Hepatocyte (in vitro differentiated cells): ENCODE results near the gene CEP70.

ENCODE experiments used
- EZH2 ChIP-seq: fragments of 200-600 bp; sonication (generic); IDR thresholded peaks from 2 replicates; pipeline ENCODE4 v1.6.1; 2016; ENCODE audit warnings: antibody characterized with exemption, mild to moderate bottlenecking, borderline replicate concordance
- EZH2phosphoT487 ChIP-seq: fragments of 200-600 bp; sonication (generic); IDR thresholded peaks from one replicate; pipeline ENCODE4 v1.6.1; 2018; ENCODE audit warnings: antibody characterized with exemption, mild to moderate bottlenecking, low read depth, moderate library complexity; ENCODE audit not compliant: unreplicated experiment, severe bottlenecking
- TF ChIP-seq, protein P1 (sequence below): fragments of 200-600 bp; sonication (generic); IDR thresholded peaks from 2 replicates; pipeline ENCODE4 v1.5.1; 2016; ENCODE audit warnings: antibody characterized with exemption, mild to moderate bottlenecking; ENCODE audit not compliant: poor library complexity

DNA sequence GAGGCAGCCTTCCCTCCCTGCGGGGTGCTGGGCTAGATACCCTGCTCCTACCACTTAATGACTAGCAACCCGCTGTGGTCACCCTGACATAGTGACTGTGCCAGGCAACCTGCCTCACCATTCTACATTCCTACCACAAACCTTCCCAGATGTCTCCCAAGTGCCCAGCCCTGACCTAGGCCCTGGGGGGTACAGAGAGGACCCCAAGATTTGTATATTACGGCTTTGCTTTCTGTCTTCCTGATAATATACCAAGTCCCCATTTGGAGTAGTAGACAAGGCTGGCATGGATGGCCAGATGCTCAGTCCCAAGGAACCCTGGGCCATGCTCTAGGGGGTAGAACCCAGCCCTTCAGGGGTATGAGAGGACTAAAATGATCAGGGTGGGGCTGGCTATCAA is 128.6 kb downstream of the CEP70 start:
- TF ChIP-seq, protein P1, sequence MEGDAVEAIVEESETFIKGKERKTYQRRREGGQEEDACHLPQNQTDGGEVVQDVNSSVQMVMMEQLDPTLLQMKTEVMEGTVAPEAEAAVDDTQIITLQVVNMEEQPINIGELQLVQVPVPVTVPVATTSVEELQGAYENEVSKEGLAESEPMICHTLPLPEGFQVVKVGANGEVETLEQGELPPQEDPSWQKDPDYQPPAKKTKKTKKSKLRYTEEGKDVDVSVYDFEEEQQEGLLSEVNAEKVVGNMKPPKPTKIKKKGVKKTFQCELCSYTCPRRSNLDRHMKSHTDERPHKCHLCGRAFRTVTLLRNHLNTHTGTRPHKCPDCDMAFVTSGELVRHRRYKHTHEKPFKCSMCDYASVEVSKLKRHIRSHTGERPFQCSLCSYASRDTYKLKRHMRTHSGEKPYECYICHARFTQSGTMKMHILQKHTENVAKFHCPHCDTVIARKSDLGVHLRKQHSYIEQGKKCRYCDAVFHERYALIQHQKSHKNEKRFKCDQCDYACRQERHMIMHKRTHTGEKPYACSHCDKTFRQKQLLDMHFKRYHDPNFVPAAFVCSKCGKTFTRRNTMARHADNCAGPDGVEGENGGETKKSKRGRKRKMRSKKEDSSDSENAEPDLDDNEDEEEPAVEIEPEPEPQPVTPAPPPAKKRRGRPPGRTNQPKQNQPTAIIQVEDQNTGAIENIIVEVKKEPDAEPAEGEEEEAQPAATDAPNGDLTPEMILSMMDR = no peak
- no peak for TF ChIP-seq EZH2
- TF ChIP-seq EZH2phosphoT487 = no peak
